ENCODE results near the gene DYRK1B. TPM values are rescaled to one million over a fixed set of nuclear protein-coding genes. Genes with fewer than 3 reads are reported as not detected.

DYRK1B gene
- total RNA-seq, 2 experiments from 2014 or later: 13.8 to 14.2 TPM

DNA sequence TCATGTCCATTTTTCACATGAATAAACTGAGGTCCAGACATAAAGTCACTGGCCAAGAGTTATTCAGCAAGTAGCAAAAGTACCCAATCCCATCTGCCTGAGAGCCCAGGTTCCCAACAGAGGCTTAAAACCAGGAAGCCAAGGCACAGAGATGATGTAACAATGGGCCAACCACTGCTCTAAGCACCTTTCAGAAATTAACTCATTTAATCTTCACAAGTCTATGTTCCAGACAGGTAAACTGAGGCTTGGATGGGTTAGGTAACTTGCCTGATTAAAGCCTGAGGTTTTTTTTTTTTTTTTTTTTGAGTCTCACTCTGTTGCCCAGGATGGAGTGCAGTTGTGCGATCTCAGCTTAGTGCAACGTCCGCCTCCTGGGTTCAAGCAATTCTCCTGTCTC, 4.0 kb upstream of the DYRK1B start:
- no peak overlapping the region for H3K4me3 Mint-ChIP-seq
- peaks cover 29% of the 10 kb centered on the region for H3K4me1 Mint-ChIP-seq
- peaks cover 41% of the 10 kb centered on the region for H3K36me3 Mint-ChIP-seq (ENCODE audit: low read depth)
- no peaks in the 10 kb centered on the region for H3K27me3 Mint-ChIP-seq
- DNase-seq: no peak
- H3K27ac Mint-ChIP-seq: no peak overlapping the region
- POLR2A ChIA-PET: no interaction called here
- H3K9me3 Mint-ChIP-seq: no peaks in the 10 kb centered on the region
- CTCF ChIA-PET: interaction anchor here (0.6 to 0.7 kb wide), 2 partner anchors 46 to 492 kb away, joined by 3 to 4 read pairs; no protein-coding TSS in a partner anchor

GRCh38 chr19:39834287-39834841, 402 bp upstream of the DYRK1B start:
- H3K27ac Mint-ChIP-seq: peak overlapping the region; percentile 71
- no peaks in the 10 kb centered on the region for H3K9me3 Mint-ChIP-seq
- no peak for DNase-seq
- H3K4me1 Mint-ChIP-seq: peaks cover 26% of the 10 kb centered on the region
- peak overlapping the region; percentile 65 for H3K4me3 Mint-ChIP-seq
- H3K36me3 Mint-ChIP-seq (ENCODE audit: low read depth): peaks cover 55% of the 10 kb centered on the region
- H3K27me3 Mint-ChIP-seq: no peaks in the 10 kb centered on the region
- CTCF ChIA-PET: interaction anchor here (0.7 to 2.2 kb wide), 4 partner anchors 10 to 136 kb away, joined by 4 to 51 read pairs (median 16); partner anchors contain the start of genes FBL and PSMC4
- POLR2A ChIA-PET: interaction anchor here (0.9 to 2.2 kb wide), 5 partner anchors 10 to 389 kb away, joined by 3 to 62 read pairs (median 5); partner anchors contain the start of genes FBL, PSMC4 and SUPT5H

DNA sequence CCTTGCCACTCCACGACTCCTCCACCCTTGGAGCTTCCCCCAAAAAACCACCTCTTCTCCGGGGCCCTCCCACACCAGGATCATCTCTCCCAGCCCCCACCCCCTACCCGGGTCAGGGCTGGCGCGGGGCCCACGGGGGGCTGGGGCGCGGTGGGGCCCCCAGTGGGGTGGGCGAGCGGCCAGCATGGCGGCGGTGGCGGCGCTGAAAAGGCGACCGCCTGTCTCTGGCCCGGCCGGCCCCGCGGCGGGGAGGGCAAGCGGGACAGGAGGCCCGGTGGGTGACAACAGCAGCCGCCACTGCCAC, 850 bp downstream of the DYRK1B start:
- no peaks in the 10 kb centered on the region for H3K27me3 Mint-ChIP-seq
- ChIA-PET CTCF (interaction anchor here (1.6 to 2.2 kb wide), 3 partner anchors 11 to 138 kb away, joined by 14 to 51 read pairs (median 19); partner anchors contain the start of genes FBL and PSMC4), POLR2A (interaction anchor here (1.0 to 2.2 kb wide), 4 partner anchors 8 to 397 kb away, joined by 3 to 62 read pairs (median 10); partner anchors contain the start of genes FBL, PSMC4 and RPS16)
- peaks cover 57% of the 10 kb centered on the region for H3K36me3 Mint-ChIP-seq (ENCODE audit: low read depth)
- H3K4me1 Mint-ChIP-seq: peaks cover 35% of the 10 kb centered on the region
- peak overlapping the region; percentile 65 for H3K4me3 Mint-ChIP-seq
- peak overlapping the region; percentile 78 for H3K27ac Mint-ChIP-seq
- DNase-seq: no peak
- no peaks in the 10 kb centered on the region for H3K9me3 Mint-ChIP-seq

DNA sequence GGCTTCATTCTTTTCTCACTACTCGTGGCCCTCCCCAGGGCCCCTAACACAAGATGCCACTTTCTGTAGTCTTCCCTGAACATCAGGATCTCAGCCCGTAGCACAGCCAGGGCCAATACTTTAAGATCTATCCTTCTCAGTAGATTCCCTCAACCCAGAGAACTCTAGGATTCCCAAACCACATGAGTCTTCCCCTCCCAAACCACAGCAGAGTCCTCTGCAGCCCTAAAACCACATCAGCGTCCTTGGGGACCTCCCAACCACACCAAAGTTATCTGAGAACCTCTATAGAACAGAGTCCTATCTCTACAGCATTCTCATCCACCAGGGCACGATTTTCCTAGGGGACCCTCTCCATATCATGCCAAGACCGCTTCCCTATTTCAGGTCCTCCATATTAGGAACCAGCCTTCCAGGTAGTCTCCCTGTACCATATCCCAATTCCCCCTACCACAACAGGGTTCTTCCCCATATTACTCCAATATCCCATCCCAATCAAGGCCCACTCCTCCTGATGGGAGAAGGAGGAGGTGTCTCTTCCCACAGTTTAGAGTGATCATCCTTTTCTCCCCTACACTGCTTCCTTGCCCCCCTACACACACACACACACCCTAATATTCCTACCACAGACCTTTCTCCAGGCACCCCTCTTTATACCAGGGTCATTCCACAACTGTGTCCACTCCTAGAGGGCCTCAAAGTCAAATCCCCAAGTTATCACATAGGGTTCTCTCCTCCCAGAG, 1.4 kb downstream of the DYRK1B start:
- no peak for DNase-seq
- Mint-ChIP-seq H3K4me1 (peaks cover 35% of the 10 kb centered on the region), H3K9me3 (no peaks in the 10 kb centered on the region), H3K4me3 (peak overlapping the region; percentile 63), H3K27me3 (no peaks in the 10 kb centered on the region), H3K27ac (peak overlapping the region; percentile 78), H3K36me3 (ENCODE audit: low read depth) (peaks cover 51% of the 10 kb centered on the region)
- ChIA-PET POLR2A (interaction anchor here (2.2 kb wide), 1 partner anchor 12 kb away, joined by 62 read pairs; the partner anchor contains the start of gene FBL), CTCF (interaction anchor here (1.9 to 2.2 kb wide), 2 partner anchors 12 to 40 kb away, joined by 19 to 51 read pairs; partner anchors contain the start of gene FBL)

GRCh38 chr19:39831679-39832078, 2.3 kb downstream of the DYRK1B start:
- Mint-ChIP-seq H3K27me3 (no peaks in the 10 kb centered on the region), H3K4me1 (peaks cover 35% of the 10 kb centered on the region), H3K27ac (no peak overlapping the region), H3K9me3 (no peaks in the 10 kb centered on the region), H3K4me3 (peak overlapping the region; percentile 63), H3K36me3 (ENCODE audit: low read depth) (peaks cover 44% of the 10 kb centered on the region)
- DNase-seq: no peak
- ChIA-PET CTCF (no interaction called here), POLR2A (no interaction called here)

GRCh38 chr19:39830847-39831246, 3.1 kb downstream of the DYRK1B start:
- DNase-seq: no peak
- ChIA-PET CTCF (no interaction called here), POLR2A (no interaction called here)
- Mint-ChIP-seq H3K27me3 (no peaks in the 10 kb centered on the region), H3K4me3 (no peak overlapping the region), H3K27ac (peak overlapping the region; percentile 23), H3K36me3 (ENCODE audit: low read depth) (peaks cover 38% of the 10 kb centered on the region), H3K9me3 (no peaks in the 10 kb centered on the region), H3K4me1 (peaks cover 36% of the 10 kb centered on the region)

DNA sequence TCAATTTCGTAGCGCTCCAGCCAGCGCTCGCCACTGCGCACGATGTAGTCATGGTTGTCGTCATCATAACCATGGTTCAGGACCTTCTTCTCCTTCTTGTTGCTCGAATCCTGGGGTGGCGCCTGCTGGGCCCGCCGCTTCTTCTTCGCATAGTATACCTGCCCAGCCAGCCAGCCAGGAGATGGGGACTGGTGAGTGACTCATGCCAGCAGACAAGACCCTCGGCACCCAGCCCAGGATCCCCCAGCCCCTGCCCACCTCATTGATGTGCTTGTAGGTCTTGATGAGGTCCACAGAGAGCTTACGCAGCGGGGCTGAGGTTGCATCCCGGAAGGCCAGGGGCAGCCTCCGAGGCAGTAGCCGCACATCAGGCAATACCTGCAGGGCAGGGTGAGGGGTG, 3.6 kb downstream of the DYRK1B start:
- Mint-ChIP-seq H3K4me1 (peaks cover 36% of the 10 kb centered on the region), H3K9me3 (no peaks in the 10 kb centered on the region), H3K27ac (no peak overlapping the region), H3K27me3 (no peaks in the 10 kb centered on the region), H3K36me3 (ENCODE audit: low read depth) (peaks cover 38% of the 10 kb centered on the region), H3K4me3 (no peak overlapping the region)
- ChIA-PET POLR2A (interaction anchor here (1.4 kb wide), 1 partner anchor 15 kb away, joined by 4 read pairs; no protein-coding TSS in a partner anchor), CTCF (no interaction called here)
- no peak for DNase-seq

DNA sequence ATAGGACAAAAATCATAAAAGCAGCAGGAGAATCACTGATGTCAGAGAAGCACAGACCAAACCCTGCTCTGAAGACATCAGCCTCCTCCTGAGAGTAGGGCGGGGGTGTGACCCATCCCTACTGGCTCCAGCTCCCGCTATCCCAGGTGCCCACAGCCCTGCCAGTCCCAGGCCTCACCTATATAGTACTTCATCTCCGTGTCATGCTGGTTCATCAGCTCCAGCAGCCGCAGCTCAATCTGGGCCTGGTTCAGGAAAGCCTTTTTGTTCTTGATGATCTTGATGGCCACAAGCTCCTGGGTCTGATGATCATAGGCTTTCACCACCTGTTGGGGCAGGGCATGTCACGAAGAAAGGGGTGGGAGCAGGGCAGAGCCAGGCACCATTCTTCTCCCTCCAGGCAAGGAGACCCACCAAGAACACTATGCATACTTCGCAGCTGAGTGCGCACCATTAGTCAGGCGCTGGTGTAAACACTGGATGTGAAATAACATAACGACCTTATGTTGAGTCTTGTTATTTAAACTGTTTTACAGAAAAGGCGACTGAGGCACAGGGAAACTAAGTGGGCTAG, 4.2 kb downstream of the DYRK1B start:
- H3K9me3 Mint-ChIP-seq: no peaks in the 10 kb centered on the region
- POLR2A ChIA-PET: interaction anchor here (1.4 kb wide), 2 partner anchors 13 to 16 kb away, joined by 4 to 5 read pairs; no protein-coding TSS in a partner anchor
- peak overlapping the region; percentile 58 for H3K27ac Mint-ChIP-seq
- peaks cover 36% of the 10 kb centered on the region for H3K4me1 Mint-ChIP-seq
- peaks cover 35% of the 10 kb centered on the region for H3K36me3 Mint-ChIP-seq (ENCODE audit: low read depth)
- CTCF ChIA-PET: interaction anchor here (1.1 to 2.4 kb wide), 3 partner anchors 13 to 37 kb away, joined by 3 to 11 read pairs (median 3); no protein-coding TSS in a partner anchor
- DNase-seq: no peak
- no peak overlapping the region for H3K4me3 Mint-ChIP-seq
- no peaks in the 10 kb centered on the region for H3K27me3 Mint-ChIP-seq

GRCh38 chr19:39828654-39829032, 5.3 kb downstream of the DYRK1B start:
- peaks cover 28% of the 10 kb centered on the region for H3K4me1 Mint-ChIP-seq
- ChIA-PET POLR2A (interaction anchor here (1.4 kb wide), 1 partner anchor 14 kb away, joined by 5 read pairs; no protein-coding TSS in a partner anchor), CTCF (interaction anchor here (1.1 to 2.4 kb wide), 5 partner anchors 14 to 142 kb away, joined by 3 to 11 read pairs (median 4); partner anchors contain the start of gene PSMC4)
- H3K27me3 Mint-ChIP-seq: no peaks in the 10 kb centered on the region
- DNase-seq: no peak
- peaks cover 29% of the 10 kb centered on the region for H3K36me3 Mint-ChIP-seq (ENCODE audit: low read depth)
- H3K9me3 Mint-ChIP-seq: no peaks in the 10 kb centered on the region
- H3K27ac Mint-ChIP-seq: peak overlapping the region; percentile 58
- H3K4me3 Mint-ChIP-seq: peak overlapping the region; percentile 35

- DNase-seq: no peak
- Mint-ChIP-seq H3K27me3 (no peaks in the 10 kb centered on the region), H3K36me3 (ENCODE audit: low read depth) (peaks cover 29% of the 10 kb centered on the region), H3K9me3 (no peaks in the 10 kb centered on the region), H3K4me3 (peak overlapping the region; percentile 35), H3K27ac (peak overlapping the region; percentile 58), H3K4me1 (peaks cover 28% of the 10 kb centered on the region)
- ChIA-PET POLR2A (interaction anchor here (1.4 kb wide), 1 partner anchor 14 kb away, joined by 5 read pairs; no protein-coding TSS in a partner anchor), CTCF (interaction anchor here (1.2 to 2.4 kb wide), 4 partner anchors 15 to 143 kb away, joined by 3 to 11 read pairs (median 5); partner anchors contain the start of gene PSMC4)
Measured at GRCh38 chr19:39828015-39828653, 5.8 kb downstream of the DYRK1B start.

DNA sequence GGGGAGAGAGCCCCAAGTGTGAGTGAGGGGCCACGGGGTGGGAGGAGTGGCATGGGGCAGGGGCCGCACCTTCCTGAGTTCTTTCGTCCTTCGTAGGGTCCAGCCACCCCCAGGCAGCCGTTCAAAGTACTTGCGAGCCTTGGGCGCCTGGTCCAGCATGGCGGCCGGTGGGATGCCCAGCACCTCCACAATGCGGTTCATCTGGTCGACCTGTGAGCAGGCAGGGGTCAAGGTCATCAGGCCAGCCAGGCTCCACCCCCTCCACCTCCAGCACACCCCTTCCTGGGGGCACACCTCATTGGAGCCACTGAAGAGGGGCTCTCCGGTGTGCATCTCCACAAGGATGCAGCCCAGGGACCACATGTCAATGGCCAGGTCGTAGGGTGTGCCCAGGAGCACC, 6.7 kb downstream of the DYRK1B start:
- no peak for DNase-seq
- ChIA-PET POLR2A (no interaction called here), CTCF (interaction anchor here (1.8 to 2.4 kb wide), 2 partner anchors 16 to 18 kb away, joined by 4 to 11 read pairs; no protein-coding TSS in a partner anchor)
- Mint-ChIP-seq H3K4me1 (peaks cover 19% of the 10 kb centered on the region), H3K4me3 (no peak overlapping the region), H3K9me3 (no peaks in the 10 kb centered on the region), H3K36me3 (ENCODE audit: low read depth) (peaks cover 29% of the 10 kb centered on the region), H3K27ac (no peak overlapping the region), H3K27me3 (no peaks in the 10 kb centered on the region)

DNA sequence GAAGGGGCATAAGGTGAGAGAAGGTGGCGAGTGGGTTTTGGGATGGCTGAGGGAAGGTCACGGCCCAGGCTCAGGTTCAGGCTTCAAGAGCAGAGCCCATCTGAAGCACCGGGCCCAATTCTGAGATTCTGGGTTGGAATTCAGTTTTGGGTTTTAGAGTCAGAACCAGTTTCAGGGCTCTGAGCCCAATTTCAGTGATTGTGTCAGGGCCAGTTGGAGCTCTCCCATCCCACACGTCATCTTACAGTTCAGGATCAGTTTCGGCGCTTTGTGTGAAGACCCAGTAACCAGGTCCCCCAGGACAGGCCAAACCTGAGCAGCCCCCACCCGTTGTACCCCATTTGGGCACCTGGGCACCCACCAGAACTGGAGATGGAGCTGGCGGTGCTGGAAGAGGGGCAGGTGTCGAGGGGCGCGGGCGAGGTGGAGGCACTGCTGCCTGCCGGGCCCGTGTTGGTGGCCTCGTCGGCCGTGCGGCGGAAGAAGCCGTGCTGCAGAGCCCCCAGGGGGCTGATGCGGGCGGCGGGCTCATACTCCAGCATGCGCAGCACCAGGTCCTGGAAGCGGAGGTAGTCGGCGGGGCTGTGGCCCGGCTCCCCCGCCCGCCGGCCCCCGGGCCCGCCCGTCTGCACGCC, 7.5 kb downstream of the DYRK1B start:
- no peaks in the 10 kb centered on the region for H3K27me3 Mint-ChIP-seq

More for the DNA sequence above, 7.5 kb downstream of the DYRK1B start:
- POLR2A ChIA-PET: no interaction called here
- peaks cover 29% of the 10 kb centered on the region for H3K36me3 Mint-ChIP-seq (ENCODE audit: low read depth)
- no peak overlapping the region for H3K4me3 Mint-ChIP-seq
- CTCF ChIA-PET: no interaction called here
- H3K4me1 Mint-ChIP-seq: peaks cover 15% of the 10 kb centered on the region
- no peak for DNase-seq
- H3K27ac Mint-ChIP-seq: no peak overlapping the region
- no peaks in the 10 kb centered on the region for H3K9me3 Mint-ChIP-seq
